Measurements from ENCODE around the gene GPR180.
A peak's percentile ranks its signal among the peaks of the same experiment; 100 is the strongest.
"Not testable (repeated sequence)": the region's sequence is repeated elsewhere in the genome, so short reads cannot be mapped to it uniquely, and the experiment has no call there.

The GPR180 gene

DNA sequence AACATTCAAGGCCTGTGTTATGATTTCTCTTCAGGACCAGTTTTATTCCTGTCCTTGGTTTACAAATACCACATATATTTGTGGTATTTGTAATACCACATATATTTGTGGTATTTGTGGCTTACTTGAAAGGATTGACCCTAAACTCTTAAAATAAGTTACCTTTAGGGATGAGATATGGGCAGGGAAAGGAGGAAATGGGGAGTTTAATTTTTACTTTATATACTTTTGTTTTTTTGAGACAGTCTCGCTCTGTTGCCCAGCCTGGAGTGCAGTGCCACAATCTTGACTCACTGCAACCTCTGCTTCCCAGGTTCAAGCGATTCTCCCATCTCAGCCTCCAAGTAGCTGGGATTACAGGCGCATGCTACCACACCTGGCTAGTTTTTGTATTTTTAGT is 3.4 kb upstream of the GPR180 start:
- DNase-seq, result no peak

DNA sequence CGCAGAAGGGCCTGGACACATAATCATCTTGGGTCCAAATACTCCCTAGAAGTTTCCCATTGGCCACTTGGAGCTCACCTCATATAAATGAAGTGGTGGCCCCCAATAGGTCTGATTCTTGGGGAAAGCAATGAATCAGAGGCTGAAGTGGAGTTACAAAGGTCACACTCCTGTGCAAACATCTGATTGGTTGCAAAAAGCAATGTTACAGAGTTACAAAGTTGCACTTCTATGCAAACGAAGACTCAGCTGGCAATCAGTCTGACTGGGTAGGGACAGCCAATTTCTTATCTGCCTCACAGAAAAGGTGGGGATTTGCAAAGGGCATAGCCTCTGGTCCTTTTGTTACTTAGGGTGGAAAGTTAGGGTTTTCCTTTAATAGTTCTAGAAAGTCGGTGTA is 1.8 kb upstream of the GPR180 start:
- DNase-seq, result no peak

DNA sequence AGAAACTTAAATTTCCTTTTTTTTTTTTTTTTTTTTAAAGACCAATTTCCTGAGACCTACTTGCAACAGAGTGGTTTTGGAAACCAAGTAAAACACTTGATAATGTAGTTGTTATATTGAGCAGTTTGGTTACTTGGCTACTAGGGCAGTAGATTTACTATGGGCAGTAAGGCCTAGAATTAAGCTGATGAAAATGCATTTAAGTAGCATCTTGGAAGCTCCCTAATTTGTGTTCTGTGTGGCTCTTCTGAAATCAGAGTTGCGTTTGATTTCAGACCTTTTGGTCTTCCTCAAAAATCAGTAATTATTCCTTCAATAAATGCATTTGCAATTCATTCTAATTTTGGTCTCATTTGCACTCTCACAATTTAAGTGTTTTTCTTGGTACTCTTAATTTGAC is 810 bp downstream of the GPR180 start:
- no peak for DNase-seq

DNA sequence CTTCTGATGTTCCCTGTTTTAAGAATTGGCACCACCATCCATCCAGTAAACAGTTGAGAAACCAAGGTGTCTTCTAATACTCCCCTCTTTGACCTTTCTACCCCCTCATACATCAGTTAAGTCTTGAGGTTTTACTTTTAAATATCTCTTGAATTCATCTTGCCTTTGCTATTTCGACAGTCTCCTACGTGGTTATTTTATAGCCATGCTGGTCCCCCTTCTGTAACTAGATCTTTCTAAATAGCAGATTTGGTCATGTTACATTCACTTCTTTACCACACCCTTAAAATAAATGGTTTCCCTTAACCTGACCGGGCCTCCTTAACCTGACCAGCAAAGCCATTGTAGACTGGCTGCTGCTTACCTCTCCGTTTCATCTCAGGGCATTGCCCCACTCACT is 5.4 kb downstream of the GPR180 start:
- DNase-seq, result no peak

DNA sequence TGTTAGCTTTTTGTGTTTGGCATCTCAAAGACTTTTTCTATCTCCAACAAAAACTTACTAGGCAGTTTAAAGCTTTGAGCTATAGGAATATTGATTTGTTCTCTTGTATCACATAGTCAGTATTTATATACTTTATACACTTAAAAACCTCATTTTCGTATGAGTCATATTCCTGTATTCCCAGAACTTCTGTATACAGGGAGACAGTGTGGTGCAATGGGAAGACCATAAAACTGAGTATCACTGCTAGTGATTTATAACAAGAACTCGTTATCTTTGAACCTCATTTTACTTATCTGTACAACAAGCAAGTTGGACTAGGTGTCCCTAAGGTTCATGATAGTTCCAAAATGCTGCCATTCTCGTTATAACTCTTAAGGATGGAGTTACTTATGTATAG is 6.3 kb downstream of the GPR180 start:
- DNase-seq, result no peak

DNA sequence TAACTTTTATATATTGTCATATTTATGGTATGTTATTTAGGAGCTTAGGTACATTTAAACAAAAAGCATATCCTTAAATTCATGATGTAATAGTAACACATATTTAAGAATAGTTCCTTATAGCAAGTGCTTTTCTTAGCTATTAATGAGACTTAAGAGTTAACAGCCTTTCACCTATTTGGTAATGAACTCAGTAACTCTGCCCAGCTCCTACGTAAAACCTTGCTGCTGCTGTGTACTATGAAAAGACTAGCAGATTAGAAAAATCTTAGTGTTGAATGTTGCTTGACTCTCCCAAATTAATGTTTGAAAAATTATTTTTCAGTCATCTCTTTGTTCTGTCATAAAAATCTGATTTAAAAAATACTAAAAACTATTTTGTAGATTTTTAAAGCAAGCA is 6.9 kb downstream of the GPR180 start:
- no peak for DNase-seq

DNA sequence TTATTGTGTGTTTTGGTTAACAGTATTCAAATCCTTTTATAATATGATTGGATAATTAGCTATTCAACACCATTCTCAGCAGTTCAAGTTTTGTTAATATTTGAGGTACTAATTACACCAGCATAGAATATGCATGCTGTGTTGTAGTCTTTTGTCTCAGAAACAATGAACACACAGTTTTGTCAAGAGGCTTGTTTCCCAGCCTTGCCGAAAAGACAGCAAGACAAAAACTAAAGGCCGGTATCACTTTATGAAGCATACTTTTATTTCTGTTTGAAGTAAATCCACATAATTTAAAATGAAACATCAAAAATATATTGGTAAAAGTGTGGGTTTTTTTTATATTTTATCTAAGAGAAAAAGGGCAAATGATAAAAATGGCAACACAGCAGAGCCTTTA is 7.5 kb downstream of the GPR180 start:
- no peak for DNase-seq

DNA sequence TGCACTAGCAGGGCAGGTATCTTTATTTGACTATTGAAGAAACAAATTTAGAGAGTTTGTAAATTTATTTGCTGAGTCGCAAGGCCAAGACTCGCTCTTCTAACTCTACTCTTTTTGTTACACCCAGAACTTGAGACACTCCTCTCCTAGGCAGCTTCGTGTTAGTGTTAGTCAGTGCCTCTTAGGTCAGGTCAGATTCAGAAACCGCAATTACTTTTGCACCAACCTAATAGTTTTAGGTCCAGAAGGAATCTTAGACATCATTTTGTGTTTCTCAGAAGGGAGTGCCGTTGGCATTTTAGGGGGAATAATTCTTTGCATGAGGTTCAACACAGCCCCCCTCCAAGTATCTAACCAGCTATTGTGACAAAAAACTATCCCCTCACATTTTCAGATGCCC is 8.8 kb downstream of the GPR180 start:
- no peak for DNase-seq

DNA sequence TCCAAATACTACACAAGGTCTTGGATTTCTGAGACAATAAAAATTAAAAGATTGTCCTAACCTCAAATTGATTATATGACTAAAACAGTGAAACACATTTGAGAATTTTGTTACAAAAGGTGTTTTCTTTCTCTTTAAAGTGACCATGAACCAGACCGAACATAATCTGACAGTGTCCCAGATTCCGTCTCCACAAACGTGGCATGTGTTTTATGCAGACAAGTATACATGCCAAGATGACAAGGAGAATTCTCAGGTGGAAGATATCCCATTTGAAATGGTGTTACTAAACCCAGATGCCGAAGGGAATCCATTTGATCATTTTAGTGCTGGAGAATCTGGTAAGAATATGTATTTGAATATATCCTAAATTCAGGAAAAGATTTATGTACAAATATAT is 10.4 kb downstream of the GPR180 start:
- DNase-seq, result no peak

DNA sequence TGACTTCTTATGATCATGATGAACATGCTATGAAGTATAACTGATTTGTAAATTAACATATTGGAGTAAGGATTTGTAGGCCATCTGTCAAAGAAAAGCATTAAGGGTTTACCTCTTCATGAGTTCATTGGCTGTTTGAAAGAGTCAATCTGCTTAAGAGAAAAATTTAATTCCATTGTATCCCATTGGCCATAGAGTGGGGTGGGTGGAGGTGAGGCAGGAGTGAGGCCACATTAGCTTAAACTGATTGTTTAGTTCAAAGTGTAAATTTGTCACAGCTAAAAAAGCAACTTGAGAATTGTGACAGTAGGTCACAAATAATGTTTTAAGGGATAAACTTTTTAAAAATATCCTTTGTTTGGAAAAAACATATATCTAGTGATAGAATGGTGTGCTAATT is 11.4 kb downstream of the GPR180 start:
- DNase-seq, result no peak

DNA sequence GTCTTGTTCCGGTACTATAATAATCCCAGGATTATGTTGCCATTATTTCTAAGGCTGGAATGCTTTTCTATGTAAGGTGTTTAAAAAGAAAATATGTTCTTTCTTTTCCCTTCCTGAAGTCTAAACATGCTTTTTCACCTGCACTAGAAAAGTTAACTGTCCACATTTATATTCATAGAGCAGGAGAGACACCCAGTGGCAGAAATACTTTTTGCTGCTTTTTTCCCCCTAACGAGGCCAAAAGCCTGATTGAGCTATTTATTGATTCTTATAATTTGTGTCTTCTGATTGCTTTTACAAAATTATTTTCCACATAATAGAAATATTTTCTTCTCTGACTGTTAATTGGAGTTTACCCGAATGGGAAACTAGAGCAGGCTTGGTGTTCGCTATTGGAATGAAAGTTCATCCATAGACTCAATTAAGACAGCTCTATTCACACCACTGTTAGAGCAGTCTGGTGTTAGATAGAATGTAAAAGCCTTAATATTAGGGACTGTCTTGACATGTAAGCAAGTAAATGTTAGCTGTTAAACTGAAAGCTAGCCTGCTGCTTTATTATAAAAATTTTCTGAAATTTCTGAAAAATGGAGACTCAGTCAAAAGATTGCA is 15.8 kb downstream of the GPR180 start:
- peak; percentile 61 for DNase-seq

DNA sequence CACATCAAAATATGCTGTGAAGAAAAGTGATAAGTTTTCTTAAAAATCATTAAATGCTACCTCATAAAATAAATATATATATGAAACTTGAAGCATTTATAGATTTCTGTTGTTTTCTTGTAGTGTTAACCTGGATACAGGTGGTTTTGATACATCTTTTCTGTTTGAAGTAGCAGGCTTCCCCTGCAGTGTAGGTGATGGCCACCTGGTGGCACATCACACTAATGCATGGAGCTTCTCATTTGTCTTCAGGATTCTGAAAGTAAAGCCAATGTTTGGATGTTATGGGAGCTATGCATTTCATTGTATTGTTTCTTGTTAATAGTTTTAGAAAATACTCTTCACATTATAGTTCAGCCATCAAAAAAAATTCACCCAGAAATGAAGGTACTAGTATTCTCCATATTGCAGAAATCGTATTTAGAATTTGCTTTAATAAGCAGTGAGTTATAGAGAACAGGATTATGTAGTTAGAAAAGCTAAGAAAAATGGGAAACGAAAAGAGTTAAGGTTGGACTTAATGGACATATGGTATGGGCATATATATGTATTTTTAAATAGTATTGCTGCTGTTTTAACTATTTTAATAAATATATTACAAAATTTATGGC is 18.7 kb downstream of the GPR180 start:
- DNase-seq, result peak; percentile 45

DNA sequence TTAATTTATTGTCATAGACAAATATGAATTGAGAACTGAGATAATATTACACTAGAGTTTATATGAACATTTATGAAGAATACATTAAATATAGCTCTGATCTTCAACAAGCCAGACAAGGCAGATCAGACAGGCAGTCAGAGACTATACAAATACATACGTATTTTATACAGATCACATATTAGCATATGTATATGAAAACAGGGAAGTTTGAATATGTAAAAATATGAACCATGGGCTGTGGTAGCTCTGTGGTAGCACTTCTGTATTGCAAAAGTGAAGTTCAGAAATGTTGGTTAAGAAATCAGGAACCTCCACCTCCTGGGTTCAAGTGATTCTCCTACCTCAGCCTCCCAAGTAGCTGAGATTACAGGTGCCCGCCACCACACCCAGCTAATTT is 20.7 kb downstream of the GPR180 start:
- no peak for DNase-seq

DNA sequence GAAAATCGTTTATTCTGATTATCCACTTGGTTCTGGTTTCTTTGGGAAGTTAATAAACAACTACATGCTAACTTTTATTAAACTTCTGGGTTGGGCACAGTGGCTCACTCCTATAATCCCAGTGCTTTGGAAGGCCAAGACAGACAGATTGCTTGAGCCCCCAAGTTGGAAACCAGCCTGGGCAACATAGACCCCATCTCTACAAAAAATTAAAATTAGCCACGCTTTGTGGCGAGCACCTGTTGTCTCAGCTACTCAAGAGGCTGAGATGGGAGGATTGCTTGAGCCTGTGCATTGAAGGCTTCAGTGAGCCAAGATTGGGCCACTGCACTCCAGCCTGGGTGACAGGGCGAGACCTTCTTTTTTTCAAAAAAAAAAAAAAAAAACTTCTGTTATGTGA is 21.7 kb downstream of the GPR180 start:
- DNase-seq, result no peak

DNA sequence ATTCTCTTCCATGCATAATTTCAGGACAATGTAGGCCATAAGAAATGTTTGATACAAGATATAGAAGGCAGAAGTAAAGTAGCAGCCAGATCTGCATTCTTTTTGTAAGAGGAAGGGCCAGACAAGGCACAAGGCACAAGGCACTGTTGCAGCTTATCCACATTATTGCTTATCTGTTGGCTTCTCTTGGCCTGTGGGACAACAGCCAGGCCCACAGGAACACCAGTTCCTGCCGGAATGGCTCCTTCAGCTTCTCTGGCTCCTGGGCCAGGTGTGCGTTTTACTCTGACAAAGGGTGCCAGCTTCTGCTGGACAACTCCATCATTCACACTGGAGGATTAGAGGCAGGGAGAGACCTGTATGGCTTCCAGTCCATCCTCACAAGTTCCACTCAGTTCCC is 29.2 kb downstream of the GPR180 start:
- no peak for DNase-seq

DNA sequence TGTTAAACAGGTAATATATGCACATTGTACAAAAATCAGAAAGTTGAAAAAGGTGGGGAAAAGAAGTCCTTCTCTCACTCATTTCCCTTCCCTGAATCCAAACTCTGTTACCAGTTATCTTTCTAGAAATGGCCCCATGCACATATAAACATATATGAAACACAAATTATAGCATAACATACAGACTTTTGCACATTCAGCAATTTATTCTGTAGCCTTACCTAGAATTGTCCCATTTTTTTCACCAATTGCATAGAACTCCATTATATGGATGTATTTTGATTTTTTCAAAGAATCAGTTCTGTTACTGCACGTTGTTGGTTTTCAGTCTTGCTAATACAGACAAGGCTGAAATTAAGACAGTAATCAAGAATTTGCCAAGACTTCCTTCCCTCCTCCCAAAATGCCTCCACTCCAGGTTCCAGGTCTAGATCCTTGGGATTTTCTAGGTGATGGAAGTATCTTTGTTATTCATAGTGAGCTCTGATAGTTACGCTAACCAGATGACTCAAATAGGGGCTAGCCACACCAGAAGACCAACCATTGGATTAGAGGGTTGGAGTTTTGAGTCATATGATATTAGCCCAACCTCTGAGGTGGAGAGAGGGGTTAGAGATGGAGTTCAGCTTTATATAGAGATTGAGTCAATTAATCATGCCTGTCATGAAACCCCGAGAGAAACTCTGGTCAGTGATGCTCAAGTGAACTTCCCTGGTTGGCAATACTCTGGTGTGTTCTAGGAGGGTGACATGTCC is 30.7 kb downstream of the GPR180 start:
- no peak for DNase-seq

DNA sequence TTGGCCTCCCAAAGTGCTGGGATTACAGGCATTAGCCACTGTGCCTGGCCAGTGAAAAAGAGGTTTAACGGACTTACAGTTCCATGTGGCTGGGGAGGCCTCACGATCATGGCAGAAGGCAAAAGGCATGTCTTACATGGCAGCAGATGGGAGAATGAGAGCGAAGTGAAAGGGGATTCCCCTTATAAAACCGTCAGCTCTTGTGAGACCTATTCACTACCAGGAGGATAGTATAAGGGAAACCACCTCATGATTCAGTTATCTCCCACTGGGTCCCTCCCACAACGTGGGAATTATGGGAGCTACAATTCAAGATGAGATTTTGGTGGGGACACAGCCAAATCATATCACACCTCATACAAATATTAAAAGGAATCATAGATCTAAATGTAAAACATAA is 34.4 kb downstream of the GPR180 start:
- not testable (repeated sequence) for DNase-seq

DNA sequence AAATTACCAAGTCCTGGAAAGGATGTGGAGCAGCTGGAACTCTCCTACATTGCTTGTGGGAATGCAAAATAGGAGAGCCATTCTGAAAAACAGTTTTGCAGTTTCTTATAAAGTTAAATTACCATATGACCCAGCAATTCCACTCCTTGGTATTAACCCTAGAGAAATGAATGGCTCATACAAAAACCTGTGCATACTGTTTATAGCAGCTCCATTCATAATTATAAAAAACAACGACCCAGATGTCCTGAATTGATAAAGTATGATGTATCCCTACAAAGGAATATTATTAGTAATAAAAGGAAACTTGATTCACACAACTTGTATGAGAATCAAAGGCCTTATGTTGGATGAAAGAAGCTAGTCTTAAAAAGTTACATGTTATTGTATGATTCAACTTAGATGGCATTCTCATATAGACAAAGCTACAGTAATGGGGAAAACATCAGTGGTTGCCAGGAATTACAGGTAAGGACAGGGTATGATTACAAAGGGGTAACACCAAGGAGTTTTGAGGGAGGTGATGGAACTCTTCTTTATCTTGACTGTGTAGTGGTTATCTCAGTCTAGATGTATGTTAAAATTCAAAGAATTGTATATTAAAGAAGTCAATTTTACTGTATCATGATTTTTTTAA is 35.4 kb downstream of the GPR180 start:
- DNase-seq, result no peak

DNA sequence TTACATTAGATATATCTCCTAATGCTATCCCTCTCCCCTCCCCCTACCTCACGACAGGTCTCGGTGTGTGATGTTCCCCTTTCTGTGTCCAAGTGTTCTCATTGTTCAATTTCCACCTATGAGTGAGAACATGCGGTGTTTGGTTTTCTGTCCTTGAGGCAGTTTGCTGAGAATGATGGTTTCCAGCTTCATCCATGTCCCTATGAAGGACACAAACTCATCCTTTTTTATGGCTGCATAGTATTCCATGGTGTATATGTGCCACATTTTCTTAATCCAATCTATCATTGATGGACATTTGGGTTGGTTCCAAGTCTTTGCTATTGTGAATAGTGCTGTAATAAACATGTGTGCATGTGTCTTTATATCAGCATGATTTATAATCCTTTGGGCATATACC is 36.0 kb downstream of the GPR180 start:
- not testable (repeated sequence) for DNase-seq

DNA sequence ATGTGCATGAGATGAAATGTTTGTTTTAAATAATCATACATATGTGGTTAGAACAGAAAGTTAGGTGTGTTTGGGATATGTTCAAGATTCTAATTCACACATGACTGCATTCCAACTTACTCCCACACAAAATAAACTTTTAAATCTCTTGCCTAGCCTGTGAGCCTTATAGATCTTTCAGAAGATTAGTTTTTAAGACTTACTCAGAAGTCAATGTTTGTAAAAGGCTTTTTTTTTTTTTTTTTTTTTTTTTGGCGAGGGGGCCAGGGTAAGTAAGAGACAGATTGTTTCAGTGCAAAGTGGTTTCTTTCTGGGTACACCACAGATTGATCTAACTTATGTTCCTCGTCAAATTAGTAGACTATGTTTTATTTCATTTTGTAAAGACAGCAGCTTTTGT is 39.1 kb downstream of the GPR180 start:
- no peak for DNase-seq

DNA sequence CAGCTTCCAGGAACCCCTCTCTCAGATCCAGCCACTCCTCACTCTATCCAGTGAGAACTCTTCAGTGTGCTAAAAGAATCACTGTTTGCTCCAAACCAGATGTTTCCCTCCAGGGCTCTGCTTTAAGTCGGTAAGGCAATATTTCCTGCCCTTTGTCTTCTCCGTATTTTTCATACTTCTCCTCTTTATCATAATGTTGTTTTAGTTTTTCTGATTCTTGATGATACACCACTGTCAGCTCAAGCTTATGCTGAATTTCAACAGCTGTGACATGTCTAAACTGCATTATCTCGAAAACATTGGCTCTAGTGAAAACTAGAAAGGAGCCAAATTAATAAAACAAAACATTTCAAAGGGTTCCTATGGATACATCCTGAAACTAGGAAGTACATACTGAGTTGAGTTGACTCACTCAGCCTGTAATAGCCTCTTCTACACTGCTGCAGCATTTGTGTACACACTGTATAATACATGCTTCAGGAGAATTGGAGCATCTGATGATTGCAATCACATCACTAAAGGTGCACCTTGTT is 39.8 kb downstream of the GPR180 start:
- DNase-seq, result peak; percentile 74

DNA sequence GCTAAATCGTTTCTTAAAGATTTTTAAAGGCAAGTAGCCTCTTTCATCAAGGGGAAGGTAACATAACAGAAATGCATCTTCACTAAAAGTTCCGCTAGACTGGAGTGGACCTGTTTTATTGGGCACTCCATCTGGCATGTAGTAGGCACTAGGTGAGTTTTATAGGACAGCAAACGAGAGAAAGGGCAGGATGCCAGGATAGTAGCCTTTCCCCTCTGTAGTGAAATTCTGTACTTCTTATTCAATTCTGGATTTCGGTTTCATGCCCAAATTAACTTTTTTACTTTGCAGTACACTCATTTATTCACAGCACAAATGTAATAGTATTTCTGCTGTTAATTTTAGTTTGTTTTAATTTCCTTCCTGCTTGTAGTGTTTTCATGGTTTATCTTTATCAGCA is 45.2 kb downstream of the GPR180 start:
- peak; percentile 12 for DNase-seq

DNA sequence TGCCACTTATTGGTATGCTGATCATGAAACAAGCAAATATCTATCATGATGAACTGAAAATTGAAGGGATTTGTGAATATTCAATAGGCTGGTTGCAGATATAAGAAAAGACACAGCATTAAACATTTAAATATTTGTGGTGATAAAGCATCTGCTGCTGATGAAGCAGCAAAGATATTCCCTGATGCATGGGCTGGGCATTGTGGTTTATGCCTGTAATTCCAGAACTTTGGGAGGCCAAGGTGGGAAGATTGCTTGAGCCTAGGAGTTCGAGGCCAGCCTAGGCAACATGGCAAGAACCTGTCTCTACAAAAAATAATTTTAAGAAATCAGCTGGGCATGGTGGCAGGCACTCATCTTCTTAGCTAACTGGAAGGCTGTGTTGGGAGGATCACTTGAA is 54.5 kb downstream of the GPR180 start:
- no peak for DNase-seq

DNA sequence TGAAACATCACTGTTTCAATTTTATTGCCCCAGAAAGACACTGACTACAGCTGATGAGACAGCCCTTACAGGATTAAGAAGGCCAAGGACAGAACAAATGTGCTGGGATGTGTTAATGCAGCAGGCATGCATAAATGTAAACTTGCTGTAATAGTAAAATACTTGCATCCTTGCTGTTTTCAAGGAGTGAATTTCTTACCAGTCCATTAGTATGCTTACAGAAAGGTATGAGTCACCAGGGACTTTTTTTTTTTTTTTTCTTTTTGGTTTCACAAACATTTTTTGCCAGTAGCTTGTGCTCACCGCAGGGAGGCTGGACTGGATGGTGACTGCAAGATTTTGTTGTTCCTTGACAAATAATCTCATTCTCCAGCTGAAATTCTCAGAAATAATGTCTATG is 55.1 kb downstream of the GPR180 start:
- no peak for DNase-seq

Measured in NCI-H510A treated with DMSO at 0.1 percent for 48 hours (cell line).